HG03139 (cell line): ENCODE data around the gene CADM2.

ENCODE experiments used
- ATAC-seq: cut with Tn5 transposase; IDR thresholded peaks from one replicate; pipeline ENCODE4 v1.9.1; 2021; ENCODE audit not compliant: unreplicated experiment

CADM2 gene

DNA sequence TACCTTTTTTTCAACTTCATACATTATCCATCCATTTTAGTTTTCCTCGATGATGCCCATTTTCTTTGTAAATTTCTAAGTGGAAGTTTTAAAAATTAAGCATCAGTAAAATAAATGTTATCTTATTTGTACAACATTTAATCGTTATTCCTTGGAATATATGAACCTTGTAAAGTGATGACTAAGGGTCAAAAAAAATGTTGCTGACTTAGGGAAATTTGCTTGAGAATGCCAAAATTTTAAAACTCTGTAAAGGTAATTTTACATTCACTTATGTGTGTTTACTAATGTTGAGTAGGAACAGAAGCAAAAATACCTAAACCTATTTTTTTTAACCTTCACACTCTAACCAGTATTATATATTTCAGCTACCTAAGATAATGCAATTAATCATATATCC is 1115.0 kb downstream of the CADM2 start:
- ATAC-seq: no peak

GRCh38 chr3:86087160-86087871 is 1128.5 kb downstream of the CADM2 start:
- no peak for ATAC-seq

DNA sequence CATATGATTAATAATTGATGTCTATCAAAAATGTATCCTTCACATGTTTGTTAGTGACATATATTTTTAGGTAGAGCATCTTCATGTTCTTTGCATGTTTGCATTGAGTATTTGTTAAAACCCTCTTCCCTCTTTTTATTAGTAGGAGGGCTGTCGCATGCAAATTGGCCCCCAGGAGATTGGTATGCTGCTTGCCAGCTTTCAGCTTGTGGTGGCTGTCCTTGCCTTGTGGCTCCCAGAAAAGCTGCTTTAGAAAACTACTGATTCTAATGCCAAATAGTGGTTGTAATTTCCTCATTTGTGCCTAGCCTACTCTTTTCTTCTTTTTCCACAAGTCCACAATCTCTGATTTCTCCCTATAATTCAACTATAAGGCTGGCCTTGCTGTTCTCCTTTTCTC is 1145.4 kb downstream of the CADM2 start:
- ATAC-seq: no peak

DNA sequence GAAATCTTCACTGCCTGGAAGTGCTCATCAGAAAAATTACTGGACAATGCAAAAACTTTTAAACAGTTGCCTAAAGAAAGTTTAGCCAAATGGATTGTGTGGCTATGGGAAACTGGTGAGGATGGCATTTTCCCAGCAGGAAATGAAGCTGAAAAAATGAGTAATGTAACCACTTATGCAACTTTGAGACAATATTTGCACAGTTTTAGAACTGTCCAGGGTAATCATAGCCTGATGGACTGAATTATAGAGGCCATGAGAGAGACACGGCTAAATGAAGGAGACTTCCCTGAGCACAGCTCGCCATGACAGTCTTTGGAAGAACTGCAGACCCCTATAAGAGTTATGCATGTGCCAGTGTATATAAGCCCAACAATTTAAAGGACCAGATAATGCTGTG is 1150.6 kb downstream of the CADM2 start:
- no peak for ATAC-seq
